PC-9 (cell line): Measurements from ENCODE around the gene YPEL5.

Experiments
- EZH2 ChIP-seq: fragments of 200-600 bp; sonication (generic); IDR thresholded peaks from 2 replicates; pipeline ENCODE4 v1.8.0; 2017; ENCODE audit warnings: antibody characterized with exemption, low read depth
- TF ChIP-seq, protein P1 (sequence below): fragments of 200-600 bp; sonication (generic); conservative IDR thresholded peaks from 2 replicates; pipeline ENCODE4 v1.6.1; 2017; ENCODE audit warnings: mixed run types, antibody characterized with exemption, mild to moderate bottlenecking, moderate library complexity

- TF ChIP-seq, protein P1, sequence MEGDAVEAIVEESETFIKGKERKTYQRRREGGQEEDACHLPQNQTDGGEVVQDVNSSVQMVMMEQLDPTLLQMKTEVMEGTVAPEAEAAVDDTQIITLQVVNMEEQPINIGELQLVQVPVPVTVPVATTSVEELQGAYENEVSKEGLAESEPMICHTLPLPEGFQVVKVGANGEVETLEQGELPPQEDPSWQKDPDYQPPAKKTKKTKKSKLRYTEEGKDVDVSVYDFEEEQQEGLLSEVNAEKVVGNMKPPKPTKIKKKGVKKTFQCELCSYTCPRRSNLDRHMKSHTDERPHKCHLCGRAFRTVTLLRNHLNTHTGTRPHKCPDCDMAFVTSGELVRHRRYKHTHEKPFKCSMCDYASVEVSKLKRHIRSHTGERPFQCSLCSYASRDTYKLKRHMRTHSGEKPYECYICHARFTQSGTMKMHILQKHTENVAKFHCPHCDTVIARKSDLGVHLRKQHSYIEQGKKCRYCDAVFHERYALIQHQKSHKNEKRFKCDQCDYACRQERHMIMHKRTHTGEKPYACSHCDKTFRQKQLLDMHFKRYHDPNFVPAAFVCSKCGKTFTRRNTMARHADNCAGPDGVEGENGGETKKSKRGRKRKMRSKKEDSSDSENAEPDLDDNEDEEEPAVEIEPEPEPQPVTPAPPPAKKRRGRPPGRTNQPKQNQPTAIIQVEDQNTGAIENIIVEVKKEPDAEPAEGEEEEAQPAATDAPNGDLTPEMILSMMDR: no peak
- no peak for TF ChIP-seq EZH2
Observed at GRCh38 chr2:30191819-30192271, 45.0 kb downstream of the YPEL5 start.
